Astrocyte of the cerebellum (primary cell): Measurements from ENCODE around the gene PLCB2.

ENCODE experiments used
- DNase-seq: peaks from one replicate; pipeline ENCODE4 v3.0.0-alpha.2; 2011; ENCODE audit warnings: low read depth
- H3K4me3 ChIP-seq: 2 replicates; pipeline ENCODE4 v1.5.1; 2011; ENCODE audit warnings: mild to moderate bottlenecking, low read depth, low read length, moderate library complexity
- in situ Hi-C: cut with HindIII; loops from 2 replicates; pipeline ENCODE4 v1.10.0; 2017; ENCODE audit warnings: low sequenced_read_pairs
- TF ChIP-seq, protein P1 (sequence below): IDR thresholded peaks from 2 replicates; pipeline ENCODE4 v1.5.1; 2012; ENCODE audit warnings: low read length, low read depth, moderate library complexity, mild to moderate bottlenecking; ENCODE audit errors: missing control alignments

Gene PLCB2

DNA sequence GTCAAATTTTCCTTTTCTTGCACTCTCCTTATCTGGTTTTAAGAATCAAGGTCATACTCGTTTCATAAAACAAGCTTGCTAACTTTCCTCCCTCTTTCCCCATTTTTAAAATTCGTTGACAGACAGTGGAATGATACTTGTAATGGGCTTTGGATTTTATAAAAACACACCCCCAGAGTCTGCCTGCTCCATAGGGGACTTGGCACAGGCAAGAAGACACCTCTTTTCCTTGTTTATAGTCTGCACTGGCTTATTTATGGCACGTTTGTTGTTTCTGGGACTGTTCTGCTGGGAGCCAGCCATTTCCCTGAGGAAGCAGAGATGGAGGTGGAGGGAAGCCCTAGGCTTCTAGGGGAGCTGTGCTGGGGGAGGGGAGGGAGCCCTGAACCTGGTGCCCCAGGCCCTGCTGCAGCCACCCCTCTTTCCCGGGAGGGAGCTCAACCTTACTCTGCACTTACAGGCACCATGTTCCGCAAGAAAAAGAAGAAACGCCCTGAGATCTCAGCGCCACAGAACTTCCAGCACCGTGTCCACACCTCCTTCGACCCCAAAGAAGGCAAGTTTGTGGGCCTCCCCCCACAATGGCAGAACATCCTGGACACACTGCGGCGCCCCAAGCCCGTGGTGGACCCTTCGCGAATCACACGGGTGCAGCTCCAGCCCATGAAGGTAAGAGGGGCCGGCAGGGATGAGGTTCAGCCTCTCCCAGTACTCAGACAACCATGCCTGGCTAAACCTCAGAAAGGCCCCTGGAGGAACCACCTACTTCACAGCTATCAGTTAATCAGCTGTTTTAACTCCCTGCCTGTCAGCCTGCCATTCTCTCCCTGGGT lies 43.2 kb downstream of the PLCB2 start:
- TF ChIP-seq, protein P1, sequence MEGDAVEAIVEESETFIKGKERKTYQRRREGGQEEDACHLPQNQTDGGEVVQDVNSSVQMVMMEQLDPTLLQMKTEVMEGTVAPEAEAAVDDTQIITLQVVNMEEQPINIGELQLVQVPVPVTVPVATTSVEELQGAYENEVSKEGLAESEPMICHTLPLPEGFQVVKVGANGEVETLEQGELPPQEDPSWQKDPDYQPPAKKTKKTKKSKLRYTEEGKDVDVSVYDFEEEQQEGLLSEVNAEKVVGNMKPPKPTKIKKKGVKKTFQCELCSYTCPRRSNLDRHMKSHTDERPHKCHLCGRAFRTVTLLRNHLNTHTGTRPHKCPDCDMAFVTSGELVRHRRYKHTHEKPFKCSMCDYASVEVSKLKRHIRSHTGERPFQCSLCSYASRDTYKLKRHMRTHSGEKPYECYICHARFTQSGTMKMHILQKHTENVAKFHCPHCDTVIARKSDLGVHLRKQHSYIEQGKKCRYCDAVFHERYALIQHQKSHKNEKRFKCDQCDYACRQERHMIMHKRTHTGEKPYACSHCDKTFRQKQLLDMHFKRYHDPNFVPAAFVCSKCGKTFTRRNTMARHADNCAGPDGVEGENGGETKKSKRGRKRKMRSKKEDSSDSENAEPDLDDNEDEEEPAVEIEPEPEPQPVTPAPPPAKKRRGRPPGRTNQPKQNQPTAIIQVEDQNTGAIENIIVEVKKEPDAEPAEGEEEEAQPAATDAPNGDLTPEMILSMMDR, result no peak
- DNase-seq, result no peak
- in situ Hi-C loops, result no loop called here
- no peak overlapping the region for H3K4me3 ChIP-seq

DNA sequence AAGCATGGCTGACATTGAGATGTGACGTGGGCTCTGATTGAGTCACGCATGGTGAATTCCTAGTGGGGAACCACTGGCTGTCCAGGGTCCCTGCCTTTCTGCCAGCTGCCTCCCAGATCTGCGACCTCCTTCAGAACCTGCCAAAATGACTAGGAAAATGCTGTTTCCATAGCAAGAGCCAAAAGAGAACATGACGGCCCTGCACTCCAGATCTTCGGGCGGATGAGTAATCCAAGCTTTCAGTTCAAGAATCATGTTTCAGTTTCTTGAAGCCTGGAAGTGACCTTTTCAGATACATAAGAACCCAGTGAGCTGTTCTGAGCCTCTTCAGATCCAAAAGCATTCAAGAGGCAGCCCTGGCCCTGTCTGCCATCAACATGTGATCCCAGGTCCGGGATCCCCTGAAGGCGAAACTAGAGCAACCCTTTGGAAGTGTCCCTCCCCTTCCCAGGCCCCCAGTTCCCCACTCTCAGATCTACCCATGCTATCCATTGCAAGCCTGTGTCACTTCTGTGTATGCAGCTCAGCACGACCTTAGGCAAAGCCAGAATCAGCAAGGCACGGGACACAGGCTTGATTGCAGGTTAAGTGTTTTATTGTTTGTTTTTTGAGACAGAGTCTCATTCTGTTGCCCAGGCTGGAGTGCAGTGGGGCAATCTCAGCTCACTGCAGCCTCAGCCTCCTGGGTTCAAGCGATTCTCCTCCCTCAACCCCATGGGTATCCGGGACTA lies 44.5 kb downstream of the PLCB2 start:
- in situ Hi-C loops, result no loop called here
- DNase-seq, result peak; percentile 55
- TF ChIP-seq, protein P1, result no peak
- no peak overlapping the region for H3K4me3 ChIP-seq

DNA sequence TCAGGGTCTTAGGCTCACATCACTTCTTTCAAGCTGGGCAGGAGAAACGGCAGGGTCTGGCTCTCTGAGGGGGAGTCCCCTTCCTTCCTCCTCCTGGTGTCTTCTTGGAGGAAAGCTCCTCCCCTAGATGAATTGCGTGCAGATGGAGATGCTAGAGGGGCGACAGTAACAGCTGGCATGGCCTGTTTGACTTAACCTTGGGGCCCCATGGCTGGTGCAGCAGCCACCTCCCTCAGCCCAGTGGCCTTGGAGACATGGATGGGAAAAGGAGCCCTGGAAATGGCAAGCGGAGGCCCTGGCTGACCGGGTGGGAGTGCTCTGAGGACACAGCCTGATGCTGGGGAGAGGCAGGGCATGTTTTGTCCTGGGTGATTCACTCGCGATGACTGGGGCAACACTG lies 48.7 kb downstream of the PLCB2 start:
- in situ Hi-C loops, result no loop called here
- TF ChIP-seq, protein P1, result no peak
- H3K4me3 ChIP-seq, result no peak overlapping the region
- DNase-seq, result no peak

DNA sequence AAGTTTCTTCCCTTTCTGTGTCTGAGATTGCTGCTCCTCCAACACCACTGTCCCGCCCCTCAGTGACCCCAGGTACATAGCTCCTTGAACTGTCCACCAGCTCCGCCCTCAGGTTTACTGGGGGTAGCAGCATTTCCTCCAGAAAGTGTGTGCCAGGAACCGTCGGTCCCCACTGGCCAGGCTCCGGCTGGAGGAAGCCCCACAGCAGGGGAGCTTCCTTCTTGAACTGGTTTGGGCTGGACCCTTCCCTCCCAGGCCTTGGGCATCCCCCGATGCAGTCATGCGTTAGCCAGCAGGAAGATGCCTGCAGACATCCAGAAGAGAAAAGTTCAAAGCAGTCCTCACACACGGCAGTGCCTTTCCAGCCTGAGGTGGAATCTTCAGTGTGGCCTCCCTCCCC lies 49.2 kb downstream of the PLCB2 start:
- no peak overlapping the region for H3K4me3 ChIP-seq
- TF ChIP-seq, protein P1, result no peak
- no peak for DNase-seq
- in situ Hi-C loops, result no loop called here

DNA sequence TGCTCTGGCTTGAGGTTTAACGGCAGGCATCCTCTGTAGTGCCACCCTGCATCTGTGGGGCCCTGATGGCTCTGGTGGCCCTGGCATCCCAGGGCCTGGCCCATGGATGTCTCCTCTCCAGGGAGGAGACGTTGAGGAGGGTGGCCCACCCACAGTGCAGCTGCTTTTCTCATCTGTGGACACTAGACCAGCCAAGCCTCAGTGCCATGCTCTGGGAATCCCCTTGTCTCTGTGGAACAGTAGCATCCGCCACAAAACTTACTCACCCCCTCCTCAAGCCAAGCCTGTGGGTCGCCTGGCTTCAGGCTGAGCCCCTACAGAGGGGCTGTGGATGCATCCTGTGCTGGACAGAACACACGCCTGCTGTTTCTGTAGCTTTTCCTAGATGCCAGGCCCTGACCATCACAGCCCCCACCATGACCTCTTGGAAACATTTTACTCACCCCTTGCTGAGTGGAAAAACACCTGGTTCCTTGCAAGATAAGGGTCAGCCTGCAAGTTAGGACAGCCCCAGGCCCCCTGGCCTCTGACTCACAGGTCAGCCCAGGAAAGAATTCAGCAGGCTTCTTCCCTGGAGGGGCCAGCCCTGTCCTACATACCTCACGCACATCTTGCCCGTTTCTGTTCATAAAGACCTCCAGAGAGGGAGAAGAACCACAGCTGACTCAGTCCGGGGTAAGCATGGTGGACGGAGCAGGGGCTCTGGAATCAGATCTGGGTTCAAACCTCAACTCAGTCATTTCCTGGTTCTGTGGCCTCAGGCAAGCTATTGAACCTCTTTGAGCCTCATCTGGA lies 49.9 kb downstream of the PLCB2 start:
- in situ Hi-C loops, result no loop called here
- TF ChIP-seq, protein P1, result no peak
- no peak for DNase-seq
- H3K4me3 ChIP-seq, result no peak overlapping the region

DNA sequence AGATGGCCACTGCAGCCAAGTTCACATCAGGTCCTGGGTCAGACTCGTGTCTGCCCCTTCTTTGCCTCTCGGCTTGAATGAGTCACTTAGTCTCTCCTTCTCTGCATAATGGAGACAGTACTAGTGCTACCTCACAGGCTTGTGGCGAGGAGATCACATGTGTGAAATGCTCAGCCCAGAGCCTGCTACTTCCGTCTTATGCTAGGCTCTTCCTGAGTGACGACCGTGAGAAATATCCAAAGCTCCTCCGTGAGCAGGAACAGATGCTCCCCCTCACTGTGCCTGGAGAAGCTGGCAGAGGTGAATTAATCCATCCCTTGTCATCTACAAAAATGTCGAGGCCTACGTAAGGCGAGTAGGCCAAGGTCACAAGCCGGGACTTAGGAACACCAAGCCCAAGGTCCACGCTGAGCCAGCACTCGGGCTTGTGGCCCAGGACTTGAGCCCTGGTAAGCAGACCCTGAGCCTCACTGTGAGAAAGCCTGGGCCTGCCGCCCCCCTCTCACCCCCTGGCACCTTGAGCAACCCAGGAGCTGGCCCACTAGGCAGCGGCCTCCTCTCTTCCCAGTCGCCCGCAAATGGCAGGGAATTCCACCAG lies 51.0 kb downstream of the PLCB2 start:
- DNase-seq, result no peak
- TF ChIP-seq, protein P1, result no peak
- no peak overlapping the region for H3K4me3 ChIP-seq
- in situ Hi-C loops, result no loop called here
